NCI-H774 (cell line): ENCODE data around the gene SCLY.
A peak's percentile ranks its signal among the peaks of the same experiment; 100 is the strongest.

Source experiments
- DNase-seq: peaks from one replicate; lab custom pipeline; 2025; lab: John Stamatoyannopoulos, UW

The SCLY gene

GRCh38 chr2:238140721-238141540 lies 80.1 kb downstream of the SCLY start:
- no peak for DNase-seq

DNA sequence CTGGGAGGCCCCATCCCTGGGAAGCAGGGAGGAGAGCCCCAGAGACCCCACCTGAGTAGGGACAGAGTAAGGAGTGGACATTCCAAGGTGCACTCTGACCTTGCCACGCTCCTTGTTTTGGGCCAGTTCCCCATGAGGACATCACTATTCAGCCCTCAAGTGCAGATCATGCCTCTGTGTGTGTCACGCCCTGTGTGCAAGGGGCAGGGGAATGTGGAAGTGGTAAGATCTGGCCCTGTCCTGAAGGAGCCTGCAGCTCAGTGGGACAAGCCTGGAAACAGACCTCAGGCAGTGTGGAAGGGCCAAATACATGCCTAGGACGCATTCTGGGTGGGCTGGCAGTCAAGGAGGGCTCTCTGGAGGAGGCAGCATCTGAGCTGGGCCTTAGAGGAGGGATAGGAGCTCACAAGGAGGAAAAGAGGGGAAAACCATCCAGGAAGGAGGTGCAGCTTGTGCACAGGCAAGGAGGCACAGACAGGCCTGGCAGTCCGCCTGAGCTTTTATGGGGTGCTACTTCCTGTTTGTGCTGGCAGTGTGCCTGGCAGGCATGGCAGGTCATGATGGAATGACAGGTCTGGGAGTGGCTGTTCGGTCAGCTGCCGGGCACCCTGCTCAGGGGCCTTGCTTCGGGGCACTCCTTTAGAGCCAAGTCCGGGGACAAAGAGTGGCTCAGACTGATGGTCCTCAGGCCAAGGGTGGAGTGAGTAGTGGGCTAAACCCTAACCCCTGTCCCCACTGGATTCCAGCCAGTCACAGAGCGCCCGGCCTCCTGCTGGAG lies 80.9 kb downstream of the SCLY start:
- DNase-seq = peak; percentile 34

DNA sequence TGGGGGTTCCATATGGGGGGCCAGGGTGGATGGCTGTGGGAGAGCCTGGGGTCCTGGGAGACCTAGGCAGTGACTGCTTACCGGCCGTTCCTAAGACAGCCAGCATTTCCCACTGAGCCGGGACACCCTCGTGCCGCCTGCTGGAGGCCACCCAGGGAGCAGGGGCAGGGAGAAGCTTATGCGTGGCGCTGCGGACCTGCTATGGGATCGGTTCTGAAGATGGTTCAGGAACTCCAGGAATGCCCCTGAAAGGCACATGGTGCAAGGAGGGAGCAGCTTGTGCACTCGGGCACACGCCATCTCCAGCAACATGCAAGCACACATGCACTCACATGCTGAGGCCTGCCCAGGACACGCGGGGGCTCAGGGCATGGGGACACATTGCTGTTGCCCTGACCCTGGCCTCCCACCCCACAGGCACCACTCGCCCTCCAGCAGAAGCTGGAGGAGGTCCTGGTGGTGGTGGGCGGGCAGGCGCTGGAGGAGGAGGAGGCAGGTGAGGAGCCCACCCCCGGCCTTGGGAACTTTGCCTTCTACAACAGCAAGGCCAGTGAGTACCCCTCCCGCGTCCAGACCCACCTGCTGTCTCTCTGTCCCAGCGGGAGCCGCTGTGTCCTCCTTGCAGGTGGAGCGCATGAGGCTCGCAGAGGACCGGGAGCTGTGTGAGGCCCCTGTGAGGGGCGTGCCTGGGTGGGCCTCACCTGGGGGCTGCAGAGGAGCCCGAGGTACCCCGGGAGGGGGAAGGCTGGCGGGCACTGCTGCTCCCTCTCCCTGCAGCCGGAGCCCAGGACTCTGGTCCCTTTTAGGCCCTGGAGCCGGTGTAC lies 81.8 kb downstream of the SCLY start:
- no peak for DNase-seq

- DNase-seq = no peak
Measured at GRCh38 chr2:238143239-238143951, 82.6 kb downstream of the SCLY start.

DNA sequence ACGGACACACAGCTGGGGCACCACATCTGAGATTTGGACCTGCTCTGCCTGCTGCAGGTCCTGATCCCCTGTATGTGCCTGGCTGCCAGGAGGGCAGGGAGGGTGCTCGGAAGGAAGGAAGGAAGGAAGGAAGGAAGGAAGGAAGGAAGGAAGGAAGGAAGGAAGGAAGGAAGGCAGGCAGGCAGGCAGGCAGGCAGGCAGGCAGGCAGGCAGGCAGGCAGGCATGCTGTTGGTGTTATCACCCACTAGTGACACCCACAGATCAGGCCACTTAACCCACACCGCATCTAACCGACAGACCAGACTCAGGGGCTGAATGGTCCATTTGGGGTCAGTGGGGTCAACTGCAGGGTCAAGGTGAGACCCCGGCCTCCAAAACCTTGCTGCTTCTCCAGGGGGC lies 83.5 kb downstream of the SCLY start:
- no peak for DNase-seq

- DNase-seq = no peak
Measured at GRCh38 chr2:238145046-238145445, 84.2 kb downstream of the SCLY start.

DNA sequence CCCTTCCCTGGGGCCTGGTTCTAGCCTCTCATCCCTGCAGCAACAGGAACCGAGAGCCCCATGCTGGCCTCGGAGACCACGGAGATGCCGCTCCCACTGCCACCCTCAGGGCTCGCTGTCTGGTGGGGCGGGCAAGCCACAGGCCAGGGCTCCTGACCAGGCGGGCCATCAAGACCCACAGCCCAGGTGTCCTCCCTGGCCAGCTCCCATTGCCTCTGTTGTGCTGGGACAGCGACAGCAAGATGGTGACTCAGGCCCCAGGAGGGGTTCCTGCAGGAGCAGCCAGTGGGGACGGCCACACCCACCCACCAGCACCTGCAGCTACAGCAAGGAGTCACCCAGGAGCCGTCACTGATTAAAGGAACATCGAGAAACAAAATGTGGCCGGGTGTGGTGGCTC lies 85.0 kb downstream of the SCLY start:
- DNase-seq = no peak

DNA sequence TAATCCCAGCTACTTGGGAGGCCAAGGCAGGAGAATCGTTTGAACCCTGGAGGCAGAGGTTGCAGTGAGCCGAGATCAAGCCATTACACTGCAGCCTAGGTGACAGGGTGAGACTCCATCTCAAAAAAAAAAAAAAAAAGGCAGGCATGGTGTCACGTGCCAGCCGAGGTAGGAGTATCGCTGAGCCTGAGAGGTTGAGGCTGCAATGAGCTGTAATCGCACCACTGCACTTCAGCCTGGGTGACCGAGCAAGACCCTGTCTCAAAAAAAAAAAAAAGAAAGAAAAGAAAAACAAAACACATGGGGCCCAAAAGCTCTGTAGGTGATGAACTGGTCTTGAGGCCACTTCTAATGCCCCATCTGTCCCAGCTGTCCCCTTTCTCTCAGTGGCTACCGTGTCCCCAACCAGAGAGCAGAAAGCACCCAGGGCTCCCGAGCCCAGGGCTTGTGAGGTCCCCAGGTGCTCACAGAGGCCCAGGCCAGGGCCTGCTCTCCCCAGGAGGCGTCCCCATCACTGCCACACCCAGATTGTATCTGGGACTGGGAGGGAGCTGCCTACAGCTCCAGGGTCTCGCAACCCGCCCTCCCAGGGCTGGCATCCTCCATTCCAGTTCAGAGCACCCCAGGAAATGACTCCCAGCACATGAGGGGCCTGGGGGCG lies 86.2 kb downstream of the SCLY start:
- DNase-seq = no peak

DNA sequence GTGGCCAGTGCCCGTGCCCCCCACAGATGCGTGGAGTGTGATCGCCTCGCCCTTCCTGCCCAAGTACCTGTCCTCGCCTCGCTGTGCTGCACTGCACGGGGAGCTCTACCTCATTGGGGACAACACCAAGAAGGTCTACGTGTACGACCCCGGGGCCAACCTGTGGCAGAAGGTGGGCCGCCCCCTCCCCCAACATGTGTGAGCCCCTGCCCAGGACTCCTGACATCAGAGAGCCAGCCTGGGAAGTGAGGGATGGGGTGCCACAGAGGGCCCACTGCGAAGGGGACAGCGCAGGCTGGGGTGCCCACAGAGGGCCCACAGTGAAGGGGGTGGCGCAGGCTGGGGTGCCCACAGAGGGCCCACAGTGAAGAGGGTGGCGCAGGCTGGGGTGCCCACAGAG lies 88.2 kb downstream of the SCLY start:
- DNase-seq = no peak
